Measurements from ENCODE around the gene KCNG4. TPM values are rescaled to one million over a fixed set of nuclear protein-coding genes. Genes with fewer than 3 reads are reported as not detected.

Gene KCNG4
- total and polyA plus RNA-seq, 2 of the 8 experiments (the other 6 are each of a cell fraction or from before 2014, with no cell fraction given) = not detected

GRCh38 chr16:84182680-84183571 lies 56.9 kb downstream of the KCNG4 start (continued):
- no peak for TF ChIP-seq RXRA (IDR thresholded peaks at IDR 0.05; ENCODE audit: insufficient read depth, low read depth, low read length)
- TF ChIP-seq CHD2 (IDR thresholded peaks at IDR 0.05; ENCODE audit: low read length) = no peak
- no peak for TF ChIP-seq SP4 (IDR thresholded peaks at IDR 0.05; ENCODE audit: low read length)
- TF ChIP-seq JUN (IDR thresholded peaks at IDR 0.05; ENCODE audit: low read depth, low read length) = no peak
- TF ChIP-seq RAD21 (IDR thresholded peaks at IDR 0.05 in 1 of 2, conservative IDR thresholded peaks at IDR 0.05 in 1 of 2; ENCODE audit: low read depth in 2 of 2, low read length in 2 of 2) = no peak
- no peak for TF ChIP-seq KDM5A (IDR thresholded peaks at IDR 0.05; ENCODE audit: low read length)
- TF ChIP-seq POLR2AphosphoS5 (IDR thresholded peaks at IDR 0.05; ENCODE audit: low read depth, low read length) = no peak
- no peak for TF ChIP-seq POU5F1 (IDR thresholded peaks at IDR 0.05; ENCODE audit: low read depth, low read length)
- TF ChIP-seq SP2 (IDR thresholded peaks at IDR 0.05; ENCODE audit: low read length) = no peak

Data from H1 (cell line).